HG02840 (cell line): ENCODE results near the gene PTCRA.
"Not testable (repeated sequence)": the region's sequence is repeated elsewhere in the genome, so short reads cannot be mapped to it uniquely, and the experiment has no call there.

Experiments used
- ATAC-seq: cut with Tn5 transposase; IDR thresholded peaks from one replicate; pipeline ENCODE4 v1.9.1; 2021; ENCODE audit warnings: mild to moderate bottlenecking, moderate library complexity, moderate number of reproducible peaks; ENCODE audit not compliant: unreplicated experiment, low FRiP score

Gene PTCRA

GRCh38 chr6:42938987-42939809 is 23.3 kb downstream of the PTCRA start:
- ATAC-seq, result no peak

GRCh38 chr6:42939810-42940167 is 23.9 kb downstream of the PTCRA start:
- ATAC-seq, result no peak

- no peak for ATAC-seq
Measured at GRCh38 chr6:42940493-42941045, 24.7 kb downstream of the PTCRA start.

- not testable (repeated sequence) for ATAC-seq
Measured at GRCh38 chr6:42941356-42941755, 25.5 kb downstream of the PTCRA start.

- no peak for ATAC-seq
Measured at GRCh38 chr6:42942444-42942843, 26.6 kb downstream of the PTCRA start.

GRCh38 chr6:42947950-42948349 is 32.1 kb downstream of the PTCRA start:
- ATAC-seq, result no peak

GRCh38 chr6:42952389-42952788 is 36.5 kb downstream of the PTCRA start:
- no peak for ATAC-seq

- not testable (repeated sequence) for ATAC-seq
Measured at GRCh38 chr6:42954405-42954804, 38.6 kb downstream of the PTCRA start.

GRCh38 chr6:42958125-42958524 is 42.3 kb downstream of the PTCRA start:
- ATAC-seq, result no peak

GRCh38 chr6:42959917-42960242 is 44.0 kb downstream of the PTCRA start:
- ATAC-seq, result no peak

- ATAC-seq, result no peak
Measured at GRCh38 chr6:42960243-42961019, 44.6 kb downstream of the PTCRA start, which contains the start of gene GNMT. Gene GNMT, plus strand, starts transcription at chr6:42960754. Its CDS starts 14 bp downstream, at chr6:42960768.

- no peak for ATAC-seq
Measured at GRCh38 chr6:42961020-42961470, 45.2 kb downstream of the PTCRA start.

- no peak for ATAC-seq
Measured at GRCh38 chr6:42962096-42962495, 46.2 kb downstream of the PTCRA start.

- no peak for ATAC-seq
Measured at GRCh38 chr6:42962502-42963178, 46.8 kb downstream of the PTCRA start.

GRCh38 chr6:42963179-42963854 is 47.5 kb downstream of the PTCRA start:
- no peak for ATAC-seq

- no peak for ATAC-seq
Measured at GRCh38 chr6:42963855-42964605, 48.2 kb downstream of the PTCRA start.

- no peak for ATAC-seq
Measured at GRCh38 chr6:42966571-42966970, 50.7 kb downstream of the PTCRA start.

- ATAC-seq, result no peak
Measured at GRCh38 chr6:42967228-42967627, 51.4 kb downstream of the PTCRA start.

GRCh38 chr6:42968126-42968701 is 52.4 kb downstream of the PTCRA start:
- ATAC-seq, result no peak
